ENCODE measurements around the gene SLC35D2.

SLC35D2 gene

GRCh38 chr9:96417051-96417586, 33.6 kb upstream of the SLC35D2 start:
- Mint-ChIP-seq H3K27me3 (no peaks in the 10 kb centered on the region), H3K4me3 (peak overlapping the region; percentile 89), H3K9me3 (no peaks in the 10 kb centered on the region), H3K4me1 (peaks cover 33% of the 10 kb centered on the region), H3K36me3 (ENCODE audit: insufficient read depth) (peaks cover 18% of the 10 kb centered on the region), H3K27ac (ENCODE audit: low read depth) (peak overlapping the region; percentile 85)
- peak; percentile 78 to 84 for DNase-seq (ENCODE audit: low spot score in 2 of 2)
- ATAC-seq (replicated peaks; ENCODE audit: extremely low read depth, poor library complexity, severe bottlenecking): peak; percentile 33

DNA sequence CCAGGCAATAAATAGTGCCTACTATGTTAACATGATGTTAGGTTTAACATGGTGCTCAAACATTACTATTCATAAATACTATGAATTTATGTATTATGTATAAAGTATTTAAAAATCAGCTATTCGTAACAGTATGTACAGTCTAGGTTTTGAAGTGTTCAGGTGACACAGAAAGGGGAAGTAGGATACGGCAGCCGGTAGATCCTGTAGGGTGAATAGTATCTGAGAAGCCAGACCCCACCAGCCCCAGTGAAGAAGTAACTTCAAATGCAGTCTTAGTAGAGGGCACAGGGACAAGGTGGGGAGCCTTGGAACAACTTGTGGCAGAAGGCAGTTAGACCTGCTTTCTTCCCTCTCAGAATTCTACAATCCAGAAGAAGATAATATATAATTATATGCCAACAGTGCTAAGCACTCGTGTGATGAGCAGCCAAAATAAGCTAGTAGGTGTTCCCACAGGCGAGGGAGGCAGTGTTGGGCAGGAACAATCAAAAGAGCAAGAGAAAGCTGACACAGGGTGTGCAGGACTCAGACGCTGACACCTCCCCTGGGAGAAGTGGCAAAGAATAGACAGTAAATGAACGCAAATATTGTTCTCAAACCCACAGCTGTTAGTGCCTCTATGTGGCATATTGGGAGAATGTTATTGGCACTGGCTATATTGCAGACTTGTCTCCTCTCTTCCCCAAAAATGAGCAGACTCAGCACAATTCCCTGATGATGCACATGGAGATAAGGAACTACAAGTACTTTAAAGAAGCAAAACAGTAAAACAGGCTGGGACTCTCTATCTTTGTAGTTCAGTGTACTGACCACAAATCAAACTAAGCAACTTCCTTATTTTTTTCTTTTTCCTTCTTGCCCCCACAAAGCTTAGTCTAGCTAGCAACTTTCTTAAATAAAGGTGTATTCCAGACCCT, 30.1 kb upstream of the SLC35D2 start:
- no peak for DNase-seq (ENCODE audit: low spot score in 2 of 2)
- no peak for ATAC-seq (replicated peaks; ENCODE audit: extremely low read depth, poor library complexity, severe bottlenecking)
- Mint-ChIP-seq H3K9me3 (no peaks in the 10 kb centered on the region), H3K36me3 (ENCODE audit: insufficient read depth) (peaks cover 16% of the 10 kb centered on the region), H3K27me3 (no peaks in the 10 kb centered on the region), H3K27ac (ENCODE audit: low read depth) (peak overlapping the region; percentile 80), H3K4me3 (peak overlapping the region; percentile 67), H3K4me1 (peaks cover 33% of the 10 kb centered on the region)

DNA sequence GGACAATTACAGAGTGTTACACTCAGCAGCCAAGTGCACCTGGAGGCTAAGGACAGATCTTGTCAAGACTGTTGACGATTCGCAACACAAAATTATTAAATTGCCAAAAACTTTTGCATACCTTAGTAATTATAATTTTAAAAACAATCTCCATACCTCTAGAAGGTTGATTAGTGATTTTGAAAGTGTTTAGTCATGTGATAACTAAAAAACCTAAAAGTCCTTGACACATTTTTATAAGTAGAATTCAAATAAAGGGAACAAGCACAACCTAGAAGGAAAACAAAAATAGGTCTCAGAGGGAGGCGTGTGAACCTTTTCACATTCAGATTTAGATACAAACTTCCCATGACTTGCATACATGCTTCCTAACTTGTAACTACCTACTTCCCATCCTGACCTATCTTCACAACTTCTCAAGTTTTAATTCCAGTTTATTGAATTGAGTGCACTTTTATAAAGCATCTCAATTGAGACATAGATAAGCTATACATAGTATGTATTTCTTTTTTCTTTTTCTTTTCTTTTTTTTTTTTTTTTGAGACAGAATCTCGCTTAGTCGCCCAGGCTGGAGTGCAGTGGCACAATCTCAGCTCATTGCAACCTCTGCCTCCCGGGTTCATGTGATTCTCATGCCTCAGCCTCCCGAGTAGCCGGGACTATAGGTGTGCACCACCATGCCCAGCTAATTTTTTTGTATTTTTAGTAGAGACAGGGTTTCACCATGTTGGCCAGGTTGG, 28.8 kb upstream of the SLC35D2 start:
- Mint-ChIP-seq H3K9me3 (no peaks in the 10 kb centered on the region), H3K4me3 (peak overlapping the region; percentile 67), H3K4me1 (peaks cover 39% of the 10 kb centered on the region), H3K27ac (ENCODE audit: low read depth) (no peak overlapping the region), H3K36me3 (ENCODE audit: insufficient read depth) (peaks cover 10% of the 10 kb centered on the region), H3K27me3 (no peaks in the 10 kb centered on the region)
- ATAC-seq (replicated peaks; ENCODE audit: extremely low read depth, poor library complexity, severe bottlenecking) (no peak), DNase-seq (ENCODE audit: low spot score in 2 of 2) (no peak)

- Mint-ChIP-seq H3K27me3 (no peaks in the 10 kb centered on the region), H3K4me3 (no peak overlapping the region), H3K36me3 (ENCODE audit: insufficient read depth) (peaks cover 3% of the 10 kb centered on the region), H3K4me1 (peaks cover 36% of the 10 kb centered on the region), H3K27ac (ENCODE audit: low read depth) (no peak overlapping the region), H3K9me3 (no peaks in the 10 kb centered on the region)
- DNase-seq (ENCODE audit: low spot score in 2 of 2) (no peak), ATAC-seq (replicated peaks; ENCODE audit: extremely low read depth, poor library complexity, severe bottlenecking) (no peak)
Observed at GRCh38 chr9:96411129-96411838, 27.8 kb upstream of the SLC35D2 start.

DNA sequence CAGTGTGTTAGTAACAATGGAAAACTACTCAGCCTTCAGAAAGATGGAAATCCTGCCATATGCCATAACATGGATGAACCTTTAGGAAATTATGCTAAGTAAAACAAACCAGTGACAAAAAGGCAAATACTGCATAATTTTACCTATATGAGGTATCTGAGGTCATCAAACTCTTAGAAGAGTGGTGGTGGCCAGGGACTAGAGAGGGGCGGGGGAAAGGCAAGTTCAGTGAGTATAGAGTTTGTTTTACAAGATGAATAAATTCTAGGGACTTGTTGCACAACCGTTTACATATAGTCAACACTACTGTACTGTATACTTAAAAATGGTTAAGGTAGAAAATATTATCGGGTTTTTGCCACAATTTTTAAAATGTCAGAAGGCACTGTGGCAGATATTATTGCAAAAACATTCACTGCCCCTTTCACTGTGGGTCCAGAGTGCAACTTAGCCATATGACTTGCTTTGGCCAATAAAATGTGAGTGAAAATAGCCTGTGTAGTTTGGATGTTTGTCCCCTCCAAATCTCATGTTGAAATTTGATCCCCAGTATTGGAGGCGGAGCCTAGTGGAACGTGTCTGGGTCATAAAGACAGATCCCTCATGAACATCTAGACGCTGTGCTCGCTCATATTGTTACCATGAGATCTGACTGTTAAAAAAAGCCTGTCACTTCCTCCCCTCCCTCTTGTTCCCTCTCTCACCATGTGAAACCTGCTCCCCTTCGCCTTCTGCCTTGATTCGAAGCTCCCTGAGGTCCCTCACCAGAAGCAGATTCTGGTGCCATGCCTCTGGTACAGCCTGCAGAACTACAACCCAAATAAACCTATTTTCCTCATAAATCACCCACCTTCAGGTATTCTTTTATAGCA, 25.1 kb upstream of the SLC35D2 start:
- Mint-ChIP-seq H3K36me3 (ENCODE audit: insufficient read depth) (peaks cover 1% of the 10 kb centered on the region), H3K27ac (ENCODE audit: low read depth) (peak overlapping the region; percentile 47), H3K9me3 (no peaks in the 10 kb centered on the region), H3K4me3 (no peak overlapping the region), H3K4me1 (peaks cover 30% of the 10 kb centered on the region), H3K27me3 (no peaks in the 10 kb centered on the region)
- no peak for DNase-seq (ENCODE audit: low spot score in 2 of 2)
- no peak for ATAC-seq (replicated peaks; ENCODE audit: extremely low read depth, poor library complexity, severe bottlenecking)

DNA sequence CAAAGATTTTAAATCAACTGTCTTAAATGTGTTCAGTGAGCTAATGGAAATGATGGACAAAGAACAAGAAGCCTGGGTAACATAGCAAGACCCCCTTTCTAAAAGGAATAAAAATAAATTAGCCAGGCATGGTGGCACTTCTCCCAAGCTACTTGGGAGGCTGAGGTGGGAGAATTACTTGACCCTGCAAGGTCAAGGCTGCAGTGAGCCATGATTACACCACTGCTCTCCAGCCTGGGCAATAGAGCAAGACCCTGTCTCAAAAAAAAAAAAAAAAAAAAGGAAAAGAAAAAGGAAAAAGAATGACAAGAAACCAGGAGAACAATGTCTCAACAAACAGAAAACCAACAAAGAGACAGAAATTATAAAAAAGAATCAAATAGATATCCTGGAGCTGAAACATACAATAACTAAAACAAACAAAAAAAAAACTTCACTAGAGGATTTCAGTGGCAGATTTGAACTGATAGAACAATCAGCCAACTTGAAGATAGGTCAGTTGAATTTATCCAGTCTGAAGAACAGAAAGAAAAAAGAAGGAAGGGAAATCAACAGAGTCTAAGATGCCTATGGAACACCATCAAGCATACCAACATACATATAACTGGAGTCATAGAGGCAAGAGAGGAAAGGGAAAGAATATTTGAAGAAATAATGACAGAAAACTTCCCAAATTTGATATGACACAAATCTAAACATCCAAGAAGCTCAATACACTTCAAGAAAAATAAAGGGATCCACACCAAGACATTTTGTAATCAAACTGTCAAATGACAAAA, 16.8 kb upstream of the SLC35D2 start:
- Mint-ChIP-seq H3K4me3 (peak overlapping the region; percentile 48), H3K4me1 (peaks cover 24% of the 10 kb centered on the region), H3K27me3 (no peaks in the 10 kb centered on the region), H3K9me3 (peaks cover 6% of the 10 kb centered on the region), H3K36me3 (ENCODE audit: insufficient read depth) (peaks cover 5% of the 10 kb centered on the region), H3K27ac (ENCODE audit: low read depth) (peak overlapping the region; percentile 88)
- ATAC-seq (replicated peaks; ENCODE audit: extremely low read depth, poor library complexity, severe bottlenecking): no peak
- DNase-seq (ENCODE audit: low spot score in 2 of 2): no peak

DNA sequence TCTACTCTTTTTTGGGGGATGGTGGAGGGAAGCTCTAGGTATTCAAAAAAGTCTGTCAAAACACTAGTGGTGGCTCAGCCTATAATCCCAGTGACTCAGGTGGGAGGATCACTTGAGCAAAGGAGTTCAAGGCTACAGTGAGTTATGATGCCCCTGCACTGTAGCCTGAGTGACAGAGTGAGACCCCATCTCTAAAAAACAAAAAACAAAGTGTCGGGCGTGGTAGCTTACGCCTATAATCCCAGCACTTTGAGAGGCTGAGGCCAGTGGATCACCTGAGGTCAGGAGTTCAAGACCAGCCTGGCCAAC, 15.8 kb upstream of the SLC35D2 start:
- no peak for DNase-seq (ENCODE audit: low spot score in 2 of 2)
- ATAC-seq (replicated peaks; ENCODE audit: extremely low read depth, poor library complexity, severe bottlenecking): no peak
- Mint-ChIP-seq H3K27ac (ENCODE audit: low read depth) (peak overlapping the region; percentile 88), H3K4me3 (peak overlapping the region; percentile 48), H3K4me1 (peaks cover 24% of the 10 kb centered on the region), H3K27me3 (no peaks in the 10 kb centered on the region), H3K36me3 (ENCODE audit: insufficient read depth) (peaks cover 7% of the 10 kb centered on the region), H3K9me3 (peaks cover 6% of the 10 kb centered on the region)

DNA sequence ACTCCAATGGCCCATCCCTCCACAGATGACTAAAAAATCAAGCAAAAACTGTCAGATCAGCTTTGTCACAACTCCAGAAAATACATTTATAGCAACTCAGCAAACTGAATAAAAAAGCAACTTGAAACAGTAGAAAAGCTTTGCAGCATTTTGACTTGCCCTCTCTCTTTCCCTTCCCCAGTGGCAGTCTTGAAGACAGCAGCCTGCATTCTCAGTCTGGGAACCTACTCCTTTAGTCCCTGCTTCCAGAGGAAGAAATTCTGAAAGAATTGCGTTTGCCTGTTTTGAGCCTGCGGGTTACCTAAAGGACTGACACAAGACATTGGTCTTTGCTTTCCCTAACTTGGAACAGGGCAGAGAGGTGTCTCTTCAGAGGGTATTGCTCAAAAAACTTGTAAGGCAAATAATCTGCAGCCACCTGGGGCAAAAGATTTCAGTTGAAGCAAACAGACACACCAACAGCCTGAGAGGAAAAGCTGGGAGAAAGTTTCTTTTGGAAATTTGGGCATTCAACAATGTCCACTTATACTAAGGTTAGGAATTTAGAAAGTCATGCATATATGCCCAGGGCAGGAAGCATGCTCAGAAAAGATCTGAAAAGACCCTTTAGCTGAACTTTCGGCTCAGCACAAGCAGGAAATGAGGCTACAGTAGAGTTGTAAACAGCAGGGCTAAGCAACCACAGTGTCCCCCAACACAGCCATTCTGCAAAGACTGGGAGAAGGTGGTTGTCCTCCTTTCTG, 15.2 kb upstream of the SLC35D2 start:
- ATAC-seq (replicated peaks; ENCODE audit: extremely low read depth, poor library complexity, severe bottlenecking) (peak; percentile 89), DNase-seq (ENCODE audit: low spot score in 2 of 2) (no peak)
- Mint-ChIP-seq H3K27me3 (no peaks in the 10 kb centered on the region), H3K4me1 (peaks cover 24% of the 10 kb centered on the region), H3K27ac (ENCODE audit: low read depth) (peak overlapping the region; percentile 88), H3K9me3 (peaks cover 6% of the 10 kb centered on the region), H3K36me3 (ENCODE audit: insufficient read depth) (peaks cover 7% of the 10 kb centered on the region), H3K4me3 (peak overlapping the region; percentile 48)

DNA sequence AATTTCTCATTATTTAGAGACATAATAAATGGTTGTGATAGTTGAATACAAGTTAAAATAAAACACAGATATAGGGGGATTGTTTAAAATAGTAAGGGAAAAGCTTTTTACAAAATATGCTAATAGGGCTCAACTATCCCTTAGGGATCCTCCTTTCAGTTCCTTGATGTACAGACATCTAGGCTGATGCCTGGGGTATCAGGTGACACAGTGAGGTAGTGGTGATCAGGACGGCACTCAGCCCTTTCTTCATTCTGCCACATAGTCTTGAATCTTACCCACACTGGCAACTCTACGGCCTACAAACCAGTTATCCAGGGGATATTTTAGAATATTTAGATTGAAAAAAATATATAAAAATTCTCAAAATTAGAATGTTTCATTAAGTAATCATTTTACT, 12.5 kb upstream of the SLC35D2 start:
- Mint-ChIP-seq H3K27ac (ENCODE audit: low read depth) (peak overlapping the region; percentile 5), H3K9me3 (peaks cover 6% of the 10 kb centered on the region), H3K4me3 (no peak overlapping the region), H3K4me1 (peaks cover 24% of the 10 kb centered on the region), H3K27me3 (no peaks in the 10 kb centered on the region), H3K36me3 (ENCODE audit: insufficient read depth) (peaks cover 7% of the 10 kb centered on the region)
- no peak for DNase-seq (ENCODE audit: low spot score in 2 of 2)
- no peak for ATAC-seq (replicated peaks; ENCODE audit: extremely low read depth, poor library complexity, severe bottlenecking)

DNA sequence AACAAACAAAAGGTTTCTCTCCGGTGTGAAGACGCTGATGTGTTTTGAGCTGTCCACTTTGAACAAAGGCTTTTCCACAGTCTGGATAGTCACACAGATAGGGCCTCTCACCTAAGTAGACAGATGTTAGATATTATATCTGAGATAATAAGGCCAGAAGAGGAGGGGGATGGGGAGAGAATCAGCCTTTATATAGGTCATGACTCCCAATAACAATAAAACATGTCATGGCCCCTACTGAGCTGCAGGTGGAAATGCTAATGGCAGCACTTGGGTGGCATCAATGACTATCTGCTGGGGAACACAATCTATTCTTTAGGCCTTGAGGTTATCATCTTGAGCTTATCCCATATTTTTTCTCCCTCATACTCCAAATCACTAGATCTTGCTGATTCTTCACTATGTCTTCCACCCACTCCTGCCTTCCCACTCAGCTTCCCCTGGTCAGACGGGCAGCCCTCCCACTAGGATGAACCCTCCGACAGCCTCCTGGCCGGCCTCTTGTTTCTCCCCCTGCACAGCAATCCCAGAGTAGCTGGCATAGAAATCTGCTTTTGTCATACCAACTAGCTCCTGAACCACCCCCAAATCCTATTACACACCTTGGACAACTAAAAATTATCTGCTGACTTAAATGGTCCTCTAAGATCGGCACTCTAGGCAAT, 11.5 kb upstream of the SLC35D2 start:
- no peaks in the 10 kb centered on the region for H3K9me3 Mint-ChIP-seq
- ATAC-seq (replicated peaks; ENCODE audit: extremely low read depth, poor library complexity, severe bottlenecking) (no peak), DNase-seq (ENCODE audit: low spot score in 2 of 2) (no peak)
- no peaks in the 10 kb centered on the region for H3K27me3 Mint-ChIP-seq
- peak overlapping the region; percentile 5 for H3K27ac Mint-ChIP-seq (ENCODE audit: low read depth)
- no peak overlapping the region for H3K4me3 Mint-ChIP-seq
- H3K36me3 Mint-ChIP-seq (ENCODE audit: insufficient read depth): peaks cover 6% of the 10 kb centered on the region
- H3K4me1 Mint-ChIP-seq: peaks cover 17% of the 10 kb centered on the region
